HS-5 (cell line): ENCODE measurements around the gene ENTHD1.
"Not testable (repeated sequence)": the region's sequence is repeated elsewhere in the genome, so short reads cannot be mapped to it uniquely, and the experiment has no call there.

Source experiments
- DNase-seq: peaks from one replicate; pipeline ENCODE4 v3.0.0-alpha.2; 2012; ENCODE audit warnings: low read depth

The ENTHD1 gene

GRCh38 chr22:39925273-39925672 lies 31.7 kb upstream of the ENTHD1 start:
- DNase-seq = no peak

GRCh38 chr22:39924286-39924685 lies 30.7 kb upstream of the ENTHD1 start:
- no peak for DNase-seq

GRCh38 chr22:39923696-39924095 lies 30.1 kb upstream of the ENTHD1 start:
- no peak for DNase-seq

DNA sequence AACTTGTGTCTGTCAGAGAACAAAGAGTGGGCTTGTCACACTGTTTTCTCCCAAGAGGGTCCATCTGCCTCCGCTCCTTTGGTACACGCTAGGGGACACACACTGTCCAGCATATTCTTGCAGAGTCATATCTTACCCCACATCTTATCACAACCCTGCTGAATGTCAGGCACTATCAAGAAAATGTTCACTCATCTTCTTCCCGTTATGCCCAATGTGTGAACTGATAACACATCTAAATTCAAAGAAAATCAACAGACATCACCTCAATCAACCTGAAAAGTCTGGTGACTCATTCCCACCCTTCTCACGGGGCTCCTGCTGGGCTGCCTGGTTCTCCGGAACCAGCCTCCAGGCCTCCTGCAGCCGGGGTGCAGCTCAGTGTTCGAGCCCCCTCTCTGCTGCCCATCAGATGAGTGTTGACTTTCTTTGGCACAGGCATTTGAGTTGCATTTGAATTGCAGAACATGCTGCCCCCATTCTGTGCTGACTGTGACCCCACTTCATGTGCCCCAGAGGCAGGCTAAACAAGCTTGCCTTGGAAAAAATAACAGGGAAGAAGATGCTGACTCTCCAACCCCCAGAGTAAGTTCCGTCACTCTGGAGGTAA lies 26.7 kb upstream of the ENTHD1 start:
- DNase-seq = no peak

DNA sequence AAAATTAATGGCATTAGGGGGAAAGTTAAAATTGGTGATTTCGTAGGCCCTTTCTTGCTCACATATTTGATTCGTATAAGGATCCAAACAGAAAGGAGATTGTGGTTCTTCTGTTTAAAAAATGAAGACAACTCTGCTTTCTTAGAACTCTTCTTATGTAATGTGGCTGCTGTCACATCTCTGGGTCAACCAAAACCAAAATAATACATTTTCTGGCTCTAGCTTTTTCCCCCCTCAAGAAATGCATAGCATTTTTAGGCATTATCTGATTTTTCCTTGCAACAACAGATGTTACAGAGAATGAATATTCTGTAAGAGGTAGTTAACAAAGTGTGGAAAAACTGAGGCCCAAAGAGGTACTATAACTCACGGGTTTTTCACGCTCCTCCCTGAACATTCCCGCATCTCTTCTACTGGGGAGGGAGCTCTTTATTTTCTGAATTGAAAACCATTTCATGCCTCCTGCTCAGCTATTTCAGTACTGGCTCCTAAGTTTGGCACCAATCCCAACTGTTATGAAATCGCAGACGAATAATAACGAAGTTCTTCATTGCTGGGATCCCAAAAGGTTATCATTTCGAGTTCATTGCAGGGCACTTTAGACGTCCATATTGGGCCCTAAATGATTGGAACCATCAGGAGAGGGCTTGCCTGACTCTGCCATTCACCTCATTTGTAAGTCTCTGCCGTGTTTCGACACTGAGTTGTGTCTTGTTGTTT lies 24.4 kb upstream of the ENTHD1 start:
- DNase-seq = no peak

DNA sequence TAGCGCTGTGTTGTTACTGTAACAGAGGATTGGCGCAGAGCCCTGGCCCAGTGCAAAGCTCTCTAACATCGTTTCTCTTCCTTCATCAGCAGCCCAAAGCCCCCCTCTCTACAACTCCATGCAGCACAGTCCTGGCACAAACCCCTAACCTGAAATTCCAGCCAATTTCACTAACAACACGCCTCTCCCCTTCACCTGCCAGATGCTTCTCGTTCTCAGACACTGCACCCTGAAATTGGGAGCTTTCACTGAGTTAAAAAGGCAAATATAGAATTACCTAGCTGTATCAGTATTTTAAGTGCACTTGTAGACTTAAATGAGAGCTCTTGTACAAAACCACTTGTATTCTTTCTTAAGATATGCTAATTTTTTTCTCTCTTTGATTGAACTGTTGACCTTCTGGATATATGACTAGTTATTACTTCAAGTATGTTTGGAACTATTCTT lies 23.7 kb upstream of the ENTHD1 start:
- no peak for DNase-seq

- DNase-seq = no peak
These were observed 22.9 kb upstream of the ENTHD1 start for GRCh38 chr22:39916496-39916895.

DNA sequence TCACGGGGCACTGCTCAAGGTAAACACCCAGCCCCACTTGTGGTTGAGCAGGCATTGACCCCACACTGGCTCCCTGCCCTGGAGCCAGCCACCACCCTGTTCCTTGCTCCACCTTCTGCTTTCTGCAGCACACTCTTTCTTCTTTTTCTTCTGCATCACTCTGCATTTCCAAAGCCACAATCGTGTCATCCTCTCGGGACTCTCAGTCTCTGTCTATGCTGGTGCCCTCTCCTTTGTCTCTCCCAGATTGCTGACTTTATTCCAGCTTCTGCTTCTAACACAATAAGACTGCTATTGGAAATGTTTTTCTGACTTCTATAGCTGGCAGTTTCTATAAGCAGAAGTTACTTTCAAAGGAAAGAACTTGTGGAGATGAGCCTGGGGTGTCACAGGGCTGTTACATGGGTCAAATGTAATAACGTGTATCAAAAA lies 21.8 kb upstream of the ENTHD1 start:
- DNase-seq = no peak

DNA sequence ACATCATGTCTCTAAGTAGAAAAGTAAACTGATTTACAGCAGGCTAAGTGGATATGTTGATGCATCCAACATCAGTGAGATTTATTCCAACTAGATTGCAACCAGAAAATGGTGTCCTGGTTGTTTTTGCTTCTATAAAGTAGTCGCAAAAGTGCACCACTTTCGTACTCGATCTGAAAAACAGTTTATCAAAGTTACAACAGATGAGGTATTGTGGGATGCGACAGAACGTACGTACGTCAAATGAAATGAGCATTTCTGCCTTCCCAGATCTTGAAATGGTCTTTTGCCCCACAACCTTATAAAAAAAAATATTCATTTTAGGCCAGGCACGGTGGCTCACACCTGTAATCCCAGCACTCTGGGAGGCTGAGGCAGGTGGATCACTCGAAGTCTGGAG lies 21.0 kb upstream of the ENTHD1 start:
- no peak for DNase-seq

DNA sequence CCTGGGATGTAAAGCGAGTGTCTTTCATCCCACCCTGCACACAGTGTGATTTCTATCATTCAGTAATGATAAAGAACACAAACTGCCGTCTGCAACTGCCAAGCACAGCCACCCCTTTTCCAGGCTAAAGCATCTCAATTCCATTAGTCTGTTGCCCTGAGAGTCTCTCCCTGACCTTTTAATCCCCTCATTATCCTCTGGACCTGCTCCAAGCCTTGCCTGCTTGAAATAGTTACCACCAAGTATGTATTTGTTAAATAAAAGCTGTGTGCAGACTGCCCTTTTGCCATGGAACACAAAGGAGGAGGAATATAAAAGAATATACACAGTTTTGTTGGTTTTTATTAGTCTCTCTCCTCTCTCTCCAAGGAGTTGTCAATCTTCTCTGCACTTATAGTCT lies 20.3 kb upstream of the ENTHD1 start:
- DNase-seq = no peak

DNA sequence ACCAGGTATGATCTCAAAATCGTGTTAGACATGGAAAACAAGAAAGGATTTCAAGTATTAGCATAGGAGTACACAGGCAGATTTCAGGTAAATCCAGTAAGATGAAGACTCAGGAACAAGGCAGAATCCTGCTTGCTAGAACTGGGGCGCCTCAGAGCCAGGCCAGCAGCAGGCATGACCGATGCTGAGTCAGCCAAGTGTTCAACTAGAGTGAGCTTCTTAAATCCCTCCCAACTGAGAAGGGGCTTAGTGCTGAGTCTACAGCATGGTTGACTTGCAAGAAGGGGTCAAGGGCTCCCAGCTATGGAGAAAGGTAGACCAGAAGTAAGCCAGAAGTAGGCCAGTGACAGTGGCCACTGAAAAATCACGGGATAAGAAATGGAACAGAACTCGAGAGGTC lies 19.8 kb upstream of the ENTHD1 start:
- DNase-seq = no peak

GRCh38 chr22:39910876-39911613 lies 17.5 kb upstream of the ENTHD1 start:
- no peak for DNase-seq

DNA sequence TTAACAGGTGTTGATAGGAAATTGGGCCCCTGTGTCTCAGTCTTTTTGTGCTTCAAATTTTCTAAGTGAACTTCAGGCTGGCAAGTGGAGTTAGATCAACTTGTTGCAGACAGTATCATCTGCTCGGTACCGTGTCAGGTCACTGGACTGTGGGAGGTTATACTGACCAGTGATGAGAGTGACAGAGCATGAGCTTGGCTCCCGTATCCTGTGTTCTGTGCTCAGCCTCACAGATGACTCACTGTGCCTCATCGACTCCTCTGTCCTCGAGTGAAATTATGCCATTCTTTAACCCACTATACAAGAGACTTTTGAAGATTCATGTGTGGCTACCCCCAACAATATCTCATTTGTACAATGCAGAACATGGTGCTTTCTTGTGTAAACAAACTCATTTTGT lies 15.2 kb upstream of the ENTHD1 start:
- no peak for DNase-seq

GRCh38 chr22:39908136-39908535 lies 14.6 kb upstream of the ENTHD1 start:
- DNase-seq = no peak

GRCh38 chr22:39907605-39908097 lies 14.1 kb upstream of the ENTHD1 start:
- no peak for DNase-seq

- DNase-seq = no peak
These were observed 13.5 kb upstream of the ENTHD1 start for GRCh38 chr22:39907047-39907446.

DNA sequence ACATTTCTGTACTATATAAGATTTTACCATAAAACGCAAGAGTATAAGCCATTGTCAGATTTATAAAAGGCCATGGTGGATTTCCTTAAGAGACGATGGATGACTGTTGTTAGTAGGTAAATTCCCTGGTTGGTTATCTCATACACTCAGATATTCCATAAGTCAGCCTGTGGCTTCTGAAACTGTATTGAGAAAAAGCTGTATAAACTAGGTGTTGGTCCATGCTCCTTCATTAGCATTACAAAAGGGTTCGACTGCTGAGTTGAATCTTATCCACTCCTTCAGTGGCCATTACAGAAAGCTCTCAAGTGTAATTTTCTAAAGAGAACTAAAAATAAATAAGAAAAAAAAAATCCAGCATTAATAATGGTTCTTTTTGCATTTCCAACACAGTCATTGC lies 12.6 kb upstream of the ENTHD1 start:
- DNase-seq = no peak

DNA sequence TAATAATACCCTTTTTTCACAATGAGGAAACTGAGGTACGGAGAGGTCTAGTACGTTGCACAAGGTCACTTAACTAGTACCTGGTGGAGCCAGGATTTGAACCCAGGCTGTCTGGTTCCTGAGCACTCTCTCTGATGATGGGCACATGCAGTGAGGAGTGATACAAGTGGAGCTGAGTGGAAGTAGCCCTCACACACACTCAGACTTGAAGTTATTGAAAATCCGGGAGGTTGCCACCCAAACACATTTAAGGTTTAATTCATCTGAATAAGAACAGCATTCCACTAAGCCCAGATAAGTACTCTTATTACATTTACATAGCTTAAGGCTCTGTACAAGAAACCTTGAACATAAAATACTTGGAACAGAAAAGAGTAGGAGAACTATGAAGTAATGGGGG lies 12.1 kb upstream of the ENTHD1 start:
- DNase-seq = no peak

GRCh38 chr22:39904862-39905261 lies 11.3 kb upstream of the ENTHD1 start:
- DNase-seq = no peak

- DNase-seq = not testable (repeated sequence)
These were observed 10.5 kb upstream of the ENTHD1 start for GRCh38 chr22:39904024-39904423.

DNA sequence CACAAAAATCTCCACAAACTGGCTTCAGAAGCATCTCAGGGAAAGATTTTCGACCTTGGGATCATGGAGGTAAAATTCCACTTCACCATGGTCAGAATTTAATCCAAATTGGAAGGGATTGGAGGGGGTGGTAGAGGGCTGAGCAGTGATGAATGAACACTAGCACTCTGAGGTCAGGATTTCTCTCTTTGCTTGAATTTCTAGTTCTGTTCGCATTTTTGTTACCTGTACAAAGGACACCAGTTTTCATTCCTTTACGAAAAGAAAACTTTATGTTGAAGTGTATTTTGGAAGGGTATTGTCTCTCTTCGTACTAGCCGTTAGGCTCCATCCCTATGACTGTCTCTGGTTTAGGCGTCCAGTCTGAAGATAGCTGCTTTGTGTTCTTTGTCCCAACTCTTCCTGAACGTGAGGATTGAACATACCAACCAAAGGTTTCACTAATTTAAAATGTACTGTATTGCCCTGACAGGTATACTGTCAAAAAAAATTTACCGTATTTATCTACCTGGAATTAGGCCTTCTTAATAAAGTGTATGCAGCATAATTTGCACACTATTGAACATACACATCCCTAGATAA lies 8.1 kb upstream of the ENTHD1 start:
- DNase-seq = no peak

DNA sequence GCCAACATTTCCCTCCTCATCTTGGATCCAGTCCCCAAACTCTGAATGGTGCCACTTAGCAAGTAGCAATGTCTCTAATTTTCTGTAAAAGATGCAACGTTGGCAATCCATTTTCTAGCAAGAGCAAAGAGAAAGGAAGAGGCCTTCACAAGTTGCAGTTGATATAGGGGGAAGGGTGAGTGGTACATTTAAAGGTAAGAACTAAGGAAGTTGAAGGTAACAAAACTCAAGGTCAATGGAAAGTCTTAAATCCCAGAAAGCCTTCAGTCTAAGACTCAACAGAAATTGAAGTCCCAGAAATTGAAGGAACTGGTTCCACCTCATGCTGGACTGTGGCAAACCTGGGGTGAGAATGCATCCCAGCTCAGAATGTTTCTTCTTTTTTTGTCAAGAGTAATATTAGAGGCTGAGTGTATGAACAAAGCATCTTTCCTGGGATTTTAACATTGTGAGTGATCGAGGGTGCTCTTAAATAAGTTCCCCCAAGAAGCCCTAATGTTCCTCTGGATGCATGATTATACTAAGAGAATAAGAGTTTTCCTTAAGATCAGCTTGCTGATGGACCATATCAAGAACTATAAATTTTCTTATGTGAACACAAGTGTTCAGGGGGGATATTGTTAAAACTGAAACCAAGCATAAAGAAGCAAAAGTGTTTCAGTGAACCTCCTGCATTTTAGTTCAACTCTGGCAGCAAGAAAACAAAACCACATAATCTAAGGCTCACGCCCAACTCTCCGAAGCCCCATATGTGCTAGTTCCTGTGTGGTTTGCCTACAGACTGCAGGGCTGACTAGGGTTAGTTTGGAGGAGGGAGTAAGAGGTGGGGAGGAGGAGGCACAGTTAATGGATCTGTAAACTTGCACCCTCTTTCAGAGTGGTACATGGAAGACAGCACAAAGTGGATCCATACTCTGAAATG lies 7.0 kb upstream of the ENTHD1 start, which contains the start of gene GRAP2:
Gene GRAP2, plus strand, starts transcription at position 779 of the 922 bp plus-strand sequence. CDS start 46,023 bp downstream, outside the sequence.
- no peak for DNase-seq
